ENCODE measurements around the gene USP3.

Gene USP3

GRCh38 chr15:63504247-63504978 lies at the start of gene USP3:
Gene USP3, plus strand, starts transcription at chr15:63504593. Its CDS starts 147 bp downstream, at chr15:63504740.
- peak; percentile 95 for DNase-seq

GRCh38 chr15:63456258-63456657 lies 48.1 kb upstream of the USP3 start:
- no peak for DNase-seq

- DNase-seq = no peak
Observed at GRCh38 chr15:63457379-63457778, 47.0 kb upstream of the USP3 start.

GRCh38 chr15:63458026-63458425 lies 46.4 kb upstream of the USP3 start:
- no peak for DNase-seq

- no peak for DNase-seq
Observed at GRCh38 chr15:63458794-63459395, 45.5 kb upstream of the USP3 start.

- DNase-seq = no peak
Observed at GRCh38 chr15:63460210-63461155, 43.9 kb upstream of the USP3 start.

- DNase-seq = no peak
Observed at GRCh38 chr15:63461230-63461985, 43.0 kb upstream of the USP3 start.

- DNase-seq = no peak
Observed at GRCh38 chr15:63462088-63462487, 42.3 kb upstream of the USP3 start.

- no peak for DNase-seq
Observed at GRCh38 chr15:63463036-63463435, 41.4 kb upstream of the USP3 start.

- DNase-seq = no peak
Observed at GRCh38 chr15:63463793-63464192, 40.6 kb upstream of the USP3 start.

GRCh38 chr15:63465104-63465503 lies 39.3 kb upstream of the USP3 start:
- DNase-seq = no peak

GRCh38 chr15:63466378-63467192 lies 37.8 kb upstream of the USP3 start:
- DNase-seq = peak; percentile 41

GRCh38 chr15:63469190-63469589 lies 35.2 kb upstream of the USP3 start:
- DNase-seq = peak; percentile 50

GRCh38 chr15:63469984-63470383 lies 34.4 kb upstream of the USP3 start:
- no peak for DNase-seq

- DNase-seq = no peak
Observed at GRCh38 chr15:63473007-63473748, 31.2 kb upstream of the USP3 start.

- DNase-seq = no peak
Observed at GRCh38 chr15:63473749-63473998, 30.7 kb upstream of the USP3 start.

GRCh38 chr15:63473999-63474809 lies 30.2 kb upstream of the USP3 start:
- peak; percentile 69 for DNase-seq

GRCh38 chr15:63474810-63475316 lies 29.5 kb upstream of the USP3 start:
- no peak for DNase-seq

GRCh38 chr15:63475707-63476106 lies 28.7 kb upstream of the USP3 start:
- DNase-seq = no peak

GRCh38 chr15:63476229-63476632 lies 28.2 kb upstream of the USP3 start:
- no peak for DNase-seq
